Effector CD8-positive, alpha-beta T cell (primary cell): ENCODE results near the gene NCKAP5.

Experiments
- DNase-seq: peaks from one replicate; lab custom pipeline; 2025; lab: John Stamatoyannopoulos, UW

Gene NCKAP5

GRCh38 chr2:133574186-133574585 is 5.9 kb upstream of the NCKAP5 start:
- DNase-seq: no peak

- DNase-seq: no peak
These were observed 5.4 kb upstream of the NCKAP5 start for GRCh38 chr2:133573491-133574162.

- no peak for DNase-seq
These were observed 3.0 kb upstream of the NCKAP5 start for GRCh38 chr2:133571249-133571648.

GRCh38 chr2:133570542-133570941 is 2.3 kb upstream of the NCKAP5 start:
- DNase-seq: no peak

- no peak for DNase-seq
These were observed 1.1 kb upstream of the NCKAP5 start for GRCh38 chr2:133569286-133569830.

- DNase-seq: no peak
These were observed 335 bp upstream of the NCKAP5 start for GRCh38 chr2:133568598-133568997.

GRCh38 chr2:133562558-133562957 is 5.7 kb downstream of the NCKAP5 start:
- DNase-seq: no peak

GRCh38 chr2:133561045-133561852 is 7.0 kb downstream of the NCKAP5 start:
- DNase-seq: no peak

GRCh38 chr2:133557614-133558013 is 10.6 kb downstream of the NCKAP5 start:
- DNase-seq: no peak

GRCh38 chr2:133553838-133554408 is 14.3 kb downstream of the NCKAP5 start:
- DNase-seq: no peak

- no peak for DNase-seq
These were observed 15.0 kb downstream of the NCKAP5 start for GRCh38 chr2:133553251-133553650.

GRCh38 chr2:133552821-133553220 is 15.4 kb downstream of the NCKAP5 start:
- no peak for DNase-seq

- DNase-seq: no peak
These were observed 26.5 kb downstream of the NCKAP5 start for GRCh38 chr2:133541797-133542196.

- DNase-seq: no peak
These were observed 26.9 kb downstream of the NCKAP5 start for GRCh38 chr2:133541376-133541775.

- DNase-seq: no peak
These were observed 35.3 kb downstream of the NCKAP5 start for GRCh38 chr2:133532919-133533318.

GRCh38 chr2:133531382-133531781 is 36.9 kb downstream of the NCKAP5 start:
- no peak for DNase-seq

- no peak for DNase-seq
These were observed 37.6 kb downstream of the NCKAP5 start for GRCh38 chr2:133530645-133531044.

GRCh38 chr2:133526530-133527300 is 41.5 kb downstream of the NCKAP5 start:
- DNase-seq: no peak

- no peak for DNase-seq
These were observed 42.4 kb downstream of the NCKAP5 start for GRCh38 chr2:133525613-133526529.

GRCh38 chr2:133525090-133525489 is 43.2 kb downstream of the NCKAP5 start:
- DNase-seq: no peak

GRCh38 chr2:133523406-133523805 is 44.9 kb downstream of the NCKAP5 start:
- no peak for DNase-seq
